WTC11 (cell line): Measurements from ENCODE around the gene SPRTN. TPM values are rescaled to one million over a fixed set of nuclear protein-coding genes. Genes with fewer than 3 reads are reported as not detected.

Source experiments
- ATAC-seq: fragments of 200-7000 bp; cut with Tn5 transposase; 2 replicates; pipeline ENCODE4 v1.10.0; 2021; ENCODE audit warnings: mild to moderate bottlenecking, moderate library complexity
- CTCF ChIA-PET: fragments of 300-600 bp; sonication (Branson Sonifier 250); formaldehyde crosslinking; loops from one replicate; lab custom pipeline; 2021; ENCODE audit warnings: antibody characterized with exemption; lab: Charles Lee
- POLR2A ChIA-PET: fragments of 350-600 bp; sonication (Branson Sonifier 250); formaldehyde crosslinking; loops from one replicate; lab custom pipeline; 2021; ENCODE audit warnings: antibody characterized with exemption; lab: Charles Lee
- DNase-seq: peaks from one replicate; pipeline ENCODE4 v3.0.0; 2021; ENCODE audit warnings: low spot score
- H3K27ac Mint-ChIP-seq: 2 replicates; pipeline ENCODE4 v1.8.0; 2021; ENCODE audit warnings: mixed read lengths
- H3K27me3 Mint-ChIP-seq: 2 replicates; pipeline ENCODE4 v1.8.0; 2021; ENCODE audit warnings: low read depth, mild to moderate bottlenecking, moderate library complexity, mixed read lengths
- H3K36me3 Mint-ChIP-seq: 2 replicates; pipeline ENCODE4 v1.8.0; 2021; ENCODE audit warnings: mixed read lengths
- H3K4me1 Mint-ChIP-seq: 2 replicates; pipeline ENCODE4 v1.8.0; 2022; ENCODE audit warnings: mixed read lengths
- H3K4me3 Mint-ChIP-seq: 2 replicates; pipeline ENCODE4 v1.8.0; 2021; ENCODE audit warnings: mild to moderate bottlenecking, moderate library complexity, mixed read lengths
- H3K9me3 Mint-ChIP-seq: 2 replicates; pipeline ENCODE4 v1.8.0; 2021; ENCODE audit warnings: mixed read lengths
- AFF4 ChIP-seq: sonication (generic); formaldehyde crosslinking; IDR thresholded peaks from 2 replicates; pipeline ENCODE4 v1.8.1; 2023; ENCODE audit warnings: mild to moderate bottlenecking, missing genetic modification reagents, borderline replicate concordance
- AR ChIP-seq: fragments of 250-450 bp; sonication (Bioruptor Pico); IDR thresholded peaks from 2 replicates; pipeline ENCODE4 v1.9.0; 2021; ENCODE audit warnings: mild to moderate bottlenecking
- CREM ChIP-seq: sonication (generic); formaldehyde crosslinking; IDR thresholded peaks from 2 replicates; pipeline ENCODE4 v1.8.1; 2022; ENCODE audit warnings: mild to moderate bottlenecking, missing genetic modification reagents, moderate library complexity
- E2F4 ChIP-seq: sonication (generic); formaldehyde crosslinking; IDR thresholded peaks from 2 replicates; pipeline ENCODE4 v1.8.1; 2022; ENCODE audit warnings: low read depth, mild to moderate bottlenecking, moderate library complexity, missing genetic modification reagents, borderline replicate concordance
- E2F5 ChIP-seq: sonication (generic); formaldehyde crosslinking; IDR thresholded peaks from 2 replicates; pipeline ENCODE4 v1.8.1; 2022; ENCODE audit warnings: mild to moderate bottlenecking, moderate library complexity, missing genetic modification reagents
- ESRRA ChIP-seq: sonication (generic); formaldehyde crosslinking; IDR thresholded peaks from 2 replicates; pipeline ENCODE4 v1.8.1; 2022; ENCODE audit warnings: mild to moderate bottlenecking, missing genetic modification reagents, borderline replicate concordance
- GRHL2 ChIP-seq: fragments of 250-450 bp; sonication (Bioruptor Pico); IDR thresholded peaks from 2 replicates; pipeline ENCODE4 v1.8.0; 2022; ENCODE audit warnings: mild to moderate bottlenecking, moderate library complexity; ENCODE audit not compliant: insufficient replicate concordance, severe bottlenecking
- IRF2 ChIP-seq: sonication (generic); formaldehyde crosslinking; IDR thresholded peaks from 2 replicates; pipeline ENCODE4 v1.8.0; 2022; ENCODE audit warnings: low read depth, missing genetic modification reagents, borderline replicate concordance
- KAT7 ChIP-seq: sonication (generic); formaldehyde crosslinking; IDR thresholded peaks from 2 replicates; pipeline ENCODE4 v1.8.1; 2023; ENCODE audit warnings: missing genetic modification reagents, mild to moderate bottlenecking, borderline replicate concordance
- NR2C2 ChIP-seq: sonication (generic); formaldehyde crosslinking; IDR thresholded peaks from 2 replicates; pipeline ENCODE4 v1.8.0; 2022; ENCODE audit warnings: mild to moderate bottlenecking, missing genetic modification reagents
- TP53 ChIP-seq: sonication (generic); formaldehyde crosslinking; IDR thresholded peaks from 2 replicates; pipeline ENCODE4 v1.8.1; 2023; ENCODE audit warnings: mild to moderate bottlenecking, missing genetic modification reagents
- ZBTB43 ChIP-seq: sonication (generic); formaldehyde crosslinking; IDR thresholded peaks from 2 replicates; pipeline ENCODE4 v1.8.1; 2023; ENCODE audit warnings: mild to moderate bottlenecking, missing genetic modification reagents
- ZNF121 ChIP-seq: sonication (generic); formaldehyde crosslinking; IDR thresholded peaks from 2 replicates; pipeline ENCODE4 v1.8.0; 2023; ENCODE audit warnings: missing genetic modification reagents
- ZNF263 ChIP-seq: sonication (generic); formaldehyde crosslinking; IDR thresholded peaks from 2 replicates; pipeline ENCODE4 v1.8.1; 2022; ENCODE audit warnings: low read depth, mild to moderate bottlenecking, moderate library complexity, missing genetic modification reagents
- ZNF512 ChIP-seq: sonication (generic); formaldehyde crosslinking; IDR thresholded peaks from 2 replicates; pipeline ENCODE4 v1.8.1; 2022; ENCODE audit warnings: missing genetic modification reagents, borderline replicate concordance
- total RNA-seq: library from RNA; stranded (reverse); gene quantifications from 3 replicates; pipeline ENCODE4 v1.2.3, GENCODE V29; 2021

Gene SPRTN
- total RNA-seq, 1 experiment from 2014 or later: 14.6 TPM

GRCh38 chr1:231395998-231396390, 57.9 kb downstream of the SPRTN start:
- ChIA-PET CTCF (no interaction called here), POLR2A (no interaction called here)
- no peak for ATAC-seq
- no peak for DNase-seq
- H3K27me3 Mint-ChIP-seq: no peaks in the 10 kb centered on the region
- H3K27ac Mint-ChIP-seq: no peak overlapping the region
- no peaks in the 10 kb centered on the region for H3K9me3 Mint-ChIP-seq
- peaks cover 18% of the 10 kb centered on the region for H3K4me1 Mint-ChIP-seq
- H3K36me3 Mint-ChIP-seq: no peaks in the 10 kb centered on the region
- TF ChIP-seq NR2C2 (CRISPR knock-in tag) (no peak), ZBTB43 (no peak), GRHL2 (CRISPR knock-in tag) (no peak), ESRRA (CRISPR knock-in tag) (no peak), AR (CRISPR knock-in tag) (no peak), IRF2 (CRISPR knock-in tag) (no peak), AFF4 (CRISPR knock-in tag) (no peak), ZNF263 (CRISPR knock-in tag) (no peak), ZNF512 (CRISPR knock-in tag) (no peak), TP53 (CRISPR knock-in tag) (no peak)
- H3K4me3 Mint-ChIP-seq: no peak overlapping the region

GRCh38 chr1:231396643-231397042, 58.5 kb downstream of the SPRTN start:
- Mint-ChIP-seq H3K4me1 (peaks cover 18% of the 10 kb centered on the region), H3K27me3 (no peaks in the 10 kb centered on the region), H3K4me3 (no peak overlapping the region), H3K9me3 (no peaks in the 10 kb centered on the region), H3K36me3 (no peaks in the 10 kb centered on the region)
- DNase-seq: no peak
- CTCF ChIA-PET: no interaction called here
- POLR2A ChIA-PET: interaction anchor here (0.6 kb wide), 1 partner anchor 130 kb away, joined by 9 read pairs; no protein-coding TSS in a partner anchor
- ATAC-seq: no peak
- TF ChIP-seq E2F4 (no peak), AR (CRISPR knock-in tag) (no peak), CREM (no peak), ZNF121 (CRISPR knock-in tag) (no peak), E2F5 (CRISPR knock-in tag) (no peak), KAT7 (CRISPR knock-in tag) (no peak)
- TF ChIP-seq, all 79 proteins: peak for 0
- no peak overlapping the region for H3K27ac Mint-ChIP-seq
